CD4-positive, CD25-positive, alpha-beta regulatory T cell (primary cell): Measurements from ENCODE around the gene CYREN. TPM values are rescaled to one million over a fixed set of nuclear protein-coding genes. Genes with fewer than 3 reads are reported as not detected.

Experiments
- ATAC-seq, 2 donors: fragments of 150-1000 bp; cut with Tn5 transposase; one replicate each; pipeline ENCODE4 v1.10.0; 2021; ENCODE audit warnings: low read depth in 2 of 2, moderate number of reproducible peaks in 2 of 2, moderate library complexity in 1 of 2
- DNase-seq, 3 donors: peaks; one replicate each; pipeline versions ENCODE4 v3.0.0 to v3.0.0-alpha.2; 2012 to 2022; ENCODE audit warnings: mixed read lengths in 1 of 3
- H3K27ac ChIP-seq: one replicate; pipeline ENCODE4 v1.7.0; 2013; ENCODE audit warnings: mild to moderate bottlenecking, low read length; ENCODE audit not compliant: insufficient read depth, poor library complexity, severe bottlenecking
- H3K27me3 ChIP-seq: one replicate; pipeline ENCODE4 v1.7.0; 2013; ENCODE audit warnings: low read length; ENCODE audit not compliant: control insufficient read depth, insufficient read depth
- H3K36me3 ChIP-seq: one replicate; pipeline ENCODE4 v1.7.0; 2013; ENCODE audit warnings: mild to moderate bottlenecking, low read length, moderate library complexity; ENCODE audit not compliant: control insufficient read depth, insufficient read depth
- H3K4me1 ChIP-seq: 2 replicates; pipeline ENCODE4 v1.7.0; 2013; ENCODE audit warnings: mild to moderate bottlenecking, low read length; ENCODE audit not compliant: insufficient read depth, control insufficient read depth, poor library complexity, severe bottlenecking
- H3K4me3 ChIP-seq: one replicate; pipeline ENCODE4 v1.7.0; 2013; ENCODE audit warnings: low read depth, mild to moderate bottlenecking, low read length, moderate library complexity
- H3K9me3 ChIP-seq, 2 experiments: 1 replicate in 1 of 2; 2 replicates in 1 of 2; pipeline ENCODE4 v1.7.0; 2013; ENCODE audit warnings: low read length in 2 of 2, mild to moderate bottlenecking in 1 of 2, moderate library complexity in 1 of 2; ENCODE audit not compliant: control insufficient read depth in 2 of 2
- H3K27ac Mint-ChIP-seq, 3 donors: one replicate each; pipeline ENCODE4 v1.8.0; 2020 to 2022; ENCODE audit warnings: mild to moderate bottlenecking in 3 of 3, mixed read lengths in 3 of 3, moderate library complexity in 2 of 3
- H3K27me3 Mint-ChIP-seq: one replicate; pipeline ENCODE4 v1.8.0; 2022; ENCODE audit warnings: mild to moderate bottlenecking, mixed read lengths
- H3K36me3 Mint-ChIP-seq: one replicate; pipeline ENCODE4 v1.8.0; 2020; ENCODE audit warnings: mixed read lengths
- H3K4me1 Mint-ChIP-seq, 4 donors: one replicate each; pipeline ENCODE4 v1.8.0; 2020 to 2022; ENCODE audit warnings: mixed read lengths in 4 of 4, mild to moderate bottlenecking in 1 of 4
- H3K4me3 Mint-ChIP-seq, 4 donors: one replicate each; pipeline ENCODE4 v1.8.0; 2020 to 2022; ENCODE audit warnings: mild to moderate bottlenecking in 4 of 4, mixed read lengths in 4 of 4, moderate library complexity in 3 of 4
- H3K9me3 Mint-ChIP-seq, 7 donors: one replicate each; pipeline ENCODE4 v1.8.0; 2020 to 2022; ENCODE audit warnings: mixed read lengths in 7 of 7, mild to moderate bottlenecking in 3 of 7, moderate library complexity in 2 of 7
- polyA plus RNA-seq, 4 donors: library from polyadenylated mRNA; unstranded; fragments of 300-500 nt; fragmentation: Illumina TruSeq; gene quantifications; one replicate each; pipeline ENCODE4 v1.2.3, GENCODE V29; 2021
- total RNA-seq: library from RNA; stranded (reverse); gene quantifications from one replicate; pipeline ENCODE4 v1.2.3, GENCODE V29; 2022

The CYREN gene
- total and polyA plus RNA-seq, 5 donors from 2014 or later = 20.1 to 39.8 (median 28.3) TPM

- peak within 1 kb of the TSS; percentile 94 to 98 (median 96) for H3K4me3 Mint-ChIP-seq
- H3K9me3 Mint-ChIP-seq = peaks cover 0 to 2% (median 0%) of the 10 kb centered on the region in 7 donors
These were observed 40.9 kb upstream of the CYREN start, which contains the start of gene WDR91 for GRCh38 chr7:135211179-135211945. Gene WDR91 (minus strand): TSS chr7:135211526. CDS start chr7:135211502, 24 bp downstream.

GRCh38 chr7:135210888-135211178, 40.3 kb upstream of the CYREN start:
- Mint-ChIP-seq H3K27me3 (peaks cover 6% of the 10 kb centered on the region), H3K9me3 (peaks cover 0 to 2% (median 0%) of the 10 kb centered on the region in 7 donors), H3K36me3 (peaks cover 5% of the 10 kb centered on the region), H3K27ac (peak overlapping the region in 2 of 3 donors; percentile 96), H3K4me1 (peaks cover 22 to 48% (median 30%) of the 10 kb centered on the region in 4 donors), H3K4me3 (peak overlapping the region; percentile 94 to 98 (median 96))
- peak in 1 of 2 donors; percentile 0 for ATAC-seq
- Histone ChIP-seq H3K27me3 (no peaks in the 10 kb centered on the region), H3K4me1 (peaks cover 14% of the 10 kb centered on the region), H3K9me3 (no peaks in the 10 kb centered on the region), H3K36me3 (peaks cover 3% of the 10 kb centered on the region), H3K4me3 (peak overlapping the region; percentile 94), H3K27ac (peak overlapping the region; percentile 80)
- peak in 1 of 3 donors; percentile 50 for DNase-seq

More at GRCh38 chr7:135211179-135211945, 40.9 kb upstream of the CYREN start, which contains the start of gene WDR91:
- ATAC-seq (peak; percentile 93), DNase-seq (peak; percentile 88 to 95 (median 94))
- H3K36me3 Mint-ChIP-seq = peaks cover 5% of the 10 kb centered on the region
- no peaks in the 10 kb centered on the region for H3K27me3 ChIP-seq
- H3K4me1 ChIP-seq = peaks cover 14% of the 10 kb centered on the region
- peaks cover 18 to 45% (median 29%) of the 10 kb centered on the region in 4 donors for H3K4me1 Mint-ChIP-seq
- H3K27me3 Mint-ChIP-seq = peaks cover 6% of the 10 kb centered on the region
- peak within 1 kb of the TSS; percentile 80 for H3K27ac ChIP-seq
- H3K4me3 ChIP-seq = peak within 1 kb of the TSS; percentile 94
- peak within 1 kb of the TSS; percentile 95 to 96 (median 96) for H3K27ac Mint-ChIP-seq
- H3K9me3 ChIP-seq = no peaks in the 10 kb centered on the region
- no peaks in the 10 kb centered on the region for H3K36me3 ChIP-seq

- Histone ChIP-seq H3K4me3 (no peak overlapping the region), H3K4me1 (peaks cover 14% of the 10 kb centered on the region), H3K36me3 (peaks cover 14% of the 10 kb centered on the region), H3K27me3 (no peaks in the 10 kb centered on the region), H3K27ac (no peak overlapping the region), H3K9me3 (no peaks in the 10 kb centered on the region)
- Mint-ChIP-seq H3K27ac (no peak overlapping the region), H3K36me3 (peaks cover 10% of the 10 kb centered on the region), H3K27me3 (peaks cover 5% of the 10 kb centered on the region), H3K9me3 (no peaks in the 10 kb centered on the region), H3K4me1 (peaks cover 22 to 51% (median 33%) of the 10 kb centered on the region in 4 donors), H3K4me3 (peak overlapping the region in 3 of 4 donors; percentile 43 to 96 (median 94))
- no peak for ATAC-seq
- DNase-seq = no peak
These were observed 38.8 kb upstream of the CYREN start for GRCh38 chr7:135209225-135209834.

- H3K9me3 Mint-ChIP-seq = no peaks in the 10 kb centered on the region
- H3K36me3 ChIP-seq = peaks cover 21% of the 10 kb centered on the region
- no peaks in the 10 kb centered on the region for H3K27me3 ChIP-seq
- peaks cover 19% of the 10 kb centered on the region for H3K36me3 Mint-ChIP-seq
- no peaks in the 10 kb centered on the region for H3K27me3 Mint-ChIP-seq
- H3K4me3 ChIP-seq = no peak overlapping the region
- peak overlapping the region in 1 of 3 donors; percentile 24 for H3K27ac Mint-ChIP-seq
- no peak for DNase-seq
- peaks cover 14% of the 10 kb centered on the region for H3K4me1 ChIP-seq
- no peak overlapping the region for H3K27ac ChIP-seq
- no peak for ATAC-seq
- peaks cover 26 to 57% (median 36%) of the 10 kb centered on the region in 4 donors for H3K4me1 Mint-ChIP-seq
- H3K9me3 ChIP-seq = no peaks in the 10 kb centered on the region
- H3K4me3 Mint-ChIP-seq = peak overlapping the region in 3 of 4 donors; percentile 16 to 94 (median 53)
These were observed 37.7 kb upstream of the CYREN start for GRCh38 chr7:135208102-135208793.

GRCh38 chr7:135207406-135208101, 37.0 kb upstream of the CYREN start:
- no peaks in the 10 kb centered on the region for H3K9me3 Mint-ChIP-seq
- no peaks in the 10 kb centered on the region for H3K27me3 Mint-ChIP-seq
- DNase-seq = no peak
- peak overlapping the region in 2 of 3 donors; percentile 24 to 37 for H3K27ac Mint-ChIP-seq
- H3K4me1 Mint-ChIP-seq = peaks cover 26 to 62% (median 38%) of the 10 kb centered on the region in 4 donors
- peaks cover 19% of the 10 kb centered on the region for H3K36me3 Mint-ChIP-seq
- H3K27ac ChIP-seq = no peak overlapping the region
- no peak for ATAC-seq
- H3K36me3 ChIP-seq = peaks cover 24% of the 10 kb centered on the region
- no peaks in the 10 kb centered on the region for H3K9me3 ChIP-seq
- no peak overlapping the region for H3K4me3 ChIP-seq
- peak overlapping the region; percentile 26 to 94 (median 52) for H3K4me3 Mint-ChIP-seq
- H3K4me1 ChIP-seq = peaks cover 16% of the 10 kb centered on the region
- no peaks in the 10 kb centered on the region for H3K27me3 ChIP-seq

GRCh38 chr7:135206941-135207391, 36.5 kb upstream of the CYREN start:
- no peaks in the 10 kb centered on the region for H3K9me3 Mint-ChIP-seq
- H3K27ac ChIP-seq = no peak overlapping the region
- H3K36me3 ChIP-seq = peaks cover 25% of the 10 kb centered on the region

GRCh38 chr7:135205850-135206249, 35.3 kb upstream of the CYREN start:
- DNase-seq (no peak), ATAC-seq (no peak)
- H3K4me3 Mint-ChIP-seq = no peak overlapping the region
- Histone ChIP-seq H3K36me3 (peaks cover 36% of the 10 kb centered on the region), H3K4me1 (peaks cover 11% of the 10 kb centered on the region), H3K27ac (no peak overlapping the region), H3K27me3 (no peaks in the 10 kb centered on the region), H3K4me3 (no peak overlapping the region), H3K9me3 (no peaks in the 10 kb centered on the region)
- H3K9me3 Mint-ChIP-seq = no peaks in the 10 kb centered on the region
- H3K27me3 Mint-ChIP-seq = no peaks in the 10 kb centered on the region
- H3K27ac Mint-ChIP-seq = no peak overlapping the region
- H3K4me1 Mint-ChIP-seq = peaks cover 20 to 64% (median 38%) of the 10 kb centered on the region in 4 donors
- peaks cover 30% of the 10 kb centered on the region for H3K36me3 Mint-ChIP-seq

More at GRCh38 chr7:135206941-135207391, 36.5 kb upstream of the CYREN start:
- Mint-ChIP-seq H3K27me3 (no peaks in the 10 kb centered on the region), H3K36me3 (peaks cover 23% of the 10 kb centered on the region), H3K4me1 (peaks cover 29 to 67% (median 39%) of the 10 kb centered on the region in 4 donors), H3K4me3 (peak overlapping the region in 3 of 4 donors; percentile 26 to 94 (median 73)), H3K27ac (peak overlapping the region in 1 of 3 donors; percentile 37)
- H3K4me3 ChIP-seq = no peak overlapping the region
- peaks cover 16% of the 10 kb centered on the region for H3K4me1 ChIP-seq
- H3K27me3 ChIP-seq = no peaks in the 10 kb centered on the region
- no peak for ATAC-seq
- DNase-seq = no peak
- no peaks in the 10 kb centered on the region for H3K9me3 ChIP-seq
